ENCODE measurements around the gene LDLRAP1. TPM values are rescaled to one million over a fixed set of nuclear protein-coding genes. Genes with fewer than 3 reads are reported as not detected.

Gene LDLRAP1
- polyA plus RNA-seq, 1 donor from 2014 or later: 0.22 TPM

DNA sequence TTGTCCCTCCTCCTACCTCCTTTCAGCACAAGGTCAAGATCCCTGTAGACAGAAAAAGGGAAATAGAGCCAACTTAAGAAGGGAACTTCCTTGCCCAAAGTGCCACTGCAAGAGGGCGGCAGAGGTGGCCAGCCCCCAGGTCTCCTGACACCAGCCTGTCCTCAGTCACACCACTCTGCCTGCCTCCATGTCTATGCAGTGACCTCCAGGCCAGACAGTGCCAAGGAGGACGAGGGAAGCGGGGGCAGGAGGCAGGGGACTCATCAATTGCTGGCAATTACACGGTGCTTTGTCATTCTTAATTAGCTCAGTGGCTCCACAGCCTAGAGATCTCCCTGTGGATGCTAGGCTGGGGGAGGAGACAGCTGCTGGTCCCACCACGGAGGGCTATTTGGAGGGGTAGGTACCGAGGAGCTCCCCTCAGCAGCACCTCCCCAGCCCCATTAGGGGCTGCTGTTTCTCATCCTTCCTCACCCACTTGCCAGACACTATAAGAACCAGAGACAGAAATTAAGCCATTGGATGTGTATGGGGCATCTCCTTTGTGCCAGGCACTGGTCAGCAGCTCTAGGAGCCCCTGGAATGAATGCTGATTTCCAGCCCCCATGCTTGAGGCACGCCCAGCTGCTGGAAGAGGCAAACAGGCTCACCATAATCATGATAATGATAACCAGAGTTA, 6.1 kb upstream of the LDLRAP1 start:
- Histone ChIP-seq H3K4me2 (ENCODE audit: low read length) (no peak overlapping the region), H2AFZ (ENCODE audit: low read depth, low read length) (no peak overlapping the region), H3K27me3 (ENCODE audit: insufficient read depth, low read depth, low read length) (peaks cover 2% of the 10 kb centered on the region), H3K9me3 (ENCODE audit: low read length) (no peaks in the 10 kb centered on the region), H3K79me2 (replicated peaks; ENCODE audit: insufficient read depth, low read length) (no peaks in the 10 kb centered on the region), H3K36me3 (ENCODE audit: insufficient read depth, low read length) (no peaks in the 10 kb centered on the region), H3F3A (ENCODE audit: insufficient read depth, low read length, poor library complexity, severe bottlenecking) (no peaks in the 10 kb centered on the region), H3K4me3 (ENCODE audit: low read length) (no peak overlapping the region), H3K27ac (ENCODE audit: low read length) (no peak overlapping the region), H3K9ac (ENCODE audit: low read length) (no peak overlapping the region), H4K20me1 (ENCODE audit: insufficient read depth) (no peaks in the 10 kb centered on the region), H3K9me2 (ENCODE audit: insufficient read depth, low read length) (no peaks in the 10 kb centered on the region)
- no peak for TF ChIP-seq TAF1 (IDR thresholded peaks at IDR 0.05; ENCODE audit: low read depth)
- TF ChIP-seq EP300 (conservative IDR thresholded peaks at IDR 0.05; ENCODE audit: poor library complexity, severe bottlenecking): no peak
- no peak for TF ChIP-seq RAD21 (conservative IDR thresholded peaks at IDR 0.05)
- TF ChIP-seq, protein P1, sequence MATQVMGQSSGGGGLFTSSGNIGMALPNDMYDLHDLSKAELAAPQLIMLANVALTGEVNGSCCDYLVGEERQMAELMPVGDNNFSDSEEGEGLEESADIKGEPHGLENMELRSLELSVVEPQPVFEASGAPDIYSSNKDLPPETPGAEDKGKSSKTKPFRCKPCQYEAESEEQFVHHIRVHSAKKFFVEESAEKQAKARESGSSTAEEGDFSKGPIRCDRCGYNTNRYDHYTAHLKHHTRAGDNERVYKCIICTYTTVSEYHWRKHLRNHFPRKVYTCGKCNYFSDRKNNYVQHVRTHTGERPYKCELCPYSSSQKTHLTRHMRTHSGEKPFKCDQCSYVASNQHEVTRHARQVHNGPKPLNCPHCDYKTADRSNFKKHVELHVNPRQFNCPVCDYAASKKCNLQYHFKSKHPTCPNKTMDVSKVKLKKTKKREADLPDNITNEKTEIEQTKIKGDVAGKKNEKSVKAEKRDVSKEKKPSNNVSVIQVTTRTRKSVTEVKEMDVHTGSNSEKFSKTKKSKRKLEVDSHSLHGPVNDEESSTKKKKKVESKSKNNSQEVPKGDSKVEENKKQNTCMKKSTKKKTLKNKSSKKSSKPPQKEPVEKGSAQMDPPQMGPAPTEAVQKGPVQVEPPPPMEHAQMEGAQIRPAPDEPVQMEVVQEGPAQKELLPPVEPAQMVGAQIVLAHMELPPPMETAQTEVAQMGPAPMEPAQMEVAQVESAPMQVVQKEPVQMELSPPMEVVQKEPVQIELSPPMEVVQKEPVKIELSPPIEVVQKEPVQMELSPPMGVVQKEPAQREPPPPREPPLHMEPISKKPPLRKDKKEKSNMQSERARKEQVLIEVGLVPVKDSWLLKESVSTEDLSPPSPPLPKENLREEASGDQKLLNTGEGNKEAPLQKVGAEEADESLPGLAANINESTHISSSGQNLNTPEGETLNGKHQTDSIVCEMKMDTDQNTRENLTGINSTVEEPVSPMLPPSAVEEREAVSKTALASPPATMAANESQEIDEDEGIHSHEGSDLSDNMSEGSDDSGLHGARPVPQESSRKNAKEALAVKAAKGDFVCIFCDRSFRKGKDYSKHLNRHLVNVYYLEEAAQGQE (IDR thresholded peaks at IDR 0.05; ENCODE audit: borderline replicate concordance): no peak
- no peak for TF ChIP-seq POLR2AphosphoS5 (IDR thresholded peaks at IDR 0.05)
- TF ChIP-seq SMC3 (conservative IDR thresholded peaks at IDR 0.05; ENCODE audit: poor library complexity): no peak
- TF ChIP-seq MXI1 (conservative IDR thresholded peaks at IDR 0.05; ENCODE audit: poor library complexity, severe bottlenecking): no peak
- TF ChIP-seq, protein P2, sequence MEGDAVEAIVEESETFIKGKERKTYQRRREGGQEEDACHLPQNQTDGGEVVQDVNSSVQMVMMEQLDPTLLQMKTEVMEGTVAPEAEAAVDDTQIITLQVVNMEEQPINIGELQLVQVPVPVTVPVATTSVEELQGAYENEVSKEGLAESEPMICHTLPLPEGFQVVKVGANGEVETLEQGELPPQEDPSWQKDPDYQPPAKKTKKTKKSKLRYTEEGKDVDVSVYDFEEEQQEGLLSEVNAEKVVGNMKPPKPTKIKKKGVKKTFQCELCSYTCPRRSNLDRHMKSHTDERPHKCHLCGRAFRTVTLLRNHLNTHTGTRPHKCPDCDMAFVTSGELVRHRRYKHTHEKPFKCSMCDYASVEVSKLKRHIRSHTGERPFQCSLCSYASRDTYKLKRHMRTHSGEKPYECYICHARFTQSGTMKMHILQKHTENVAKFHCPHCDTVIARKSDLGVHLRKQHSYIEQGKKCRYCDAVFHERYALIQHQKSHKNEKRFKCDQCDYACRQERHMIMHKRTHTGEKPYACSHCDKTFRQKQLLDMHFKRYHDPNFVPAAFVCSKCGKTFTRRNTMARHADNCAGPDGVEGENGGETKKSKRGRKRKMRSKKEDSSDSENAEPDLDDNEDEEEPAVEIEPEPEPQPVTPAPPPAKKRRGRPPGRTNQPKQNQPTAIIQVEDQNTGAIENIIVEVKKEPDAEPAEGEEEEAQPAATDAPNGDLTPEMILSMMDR (IDR thresholded peaks at IDR 0.05; ENCODE audit: poor library complexity, severe bottlenecking): no peak
- no peak for TF ChIP-seq EZH2 (IDR thresholded peaks at IDR 0.05; ENCODE audit: borderline replicate concordance, insufficient read depth, low read length, poor library complexity, severe bottlenecking)

DNA sequence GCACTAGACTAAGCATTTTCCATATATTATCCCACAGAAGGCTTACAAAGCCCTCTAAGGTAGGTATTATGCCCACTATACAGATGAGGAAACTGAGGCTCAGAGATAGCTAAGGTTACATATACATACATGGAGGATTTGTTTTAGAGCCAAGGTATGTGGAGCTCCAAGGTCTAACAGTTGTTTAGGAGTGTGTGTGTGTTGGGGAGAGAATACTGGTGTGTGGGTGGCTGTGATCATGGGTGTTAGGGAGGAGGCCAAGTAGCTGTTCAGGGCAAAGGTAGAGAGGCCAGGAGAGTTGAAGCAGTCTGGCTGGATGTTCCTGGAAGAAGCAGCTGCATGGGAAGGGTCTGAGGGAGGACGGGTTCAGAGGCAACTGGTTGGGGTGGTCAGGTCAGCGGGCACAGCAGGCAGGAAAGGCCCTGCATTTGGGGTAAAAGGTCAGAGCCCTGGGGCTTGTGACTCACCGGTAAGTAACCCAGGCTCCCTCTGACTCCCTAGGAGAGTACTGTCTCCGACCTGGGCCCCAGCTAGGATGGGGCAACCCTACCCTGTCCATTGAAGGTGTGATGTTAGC, 5.1 kb upstream of the LDLRAP1 start:
- peaks cover 12% of the 10 kb centered on the region for H3K27me3 ChIP-seq (ENCODE audit: insufficient read depth, low read depth, low read length)
- H2AFZ ChIP-seq (ENCODE audit: low read depth, low read length): no peak overlapping the region
- no peaks in the 10 kb centered on the region for H3K36me3 ChIP-seq (ENCODE audit: insufficient read depth, low read length)
- TF ChIP-seq, protein P1 (IDR thresholded peaks at IDR 0.05; ENCODE audit: borderline replicate concordance): no peak
- TF ChIP-seq RAD21 (conservative IDR thresholded peaks at IDR 0.05) (no peak), EZH2 (IDR thresholded peaks at IDR 0.05; ENCODE audit: borderline replicate concordance, insufficient read depth, low read length, poor library complexity, severe bottlenecking) (no peak), TAF1 (IDR thresholded peaks at IDR 0.05; ENCODE audit: low read depth) (no peak), SMC3 (conservative IDR thresholded peaks at IDR 0.05; ENCODE audit: poor library complexity) (no peak), POLR2AphosphoS5 (IDR thresholded peaks at IDR 0.05) (no peak), MXI1 (conservative IDR thresholded peaks at IDR 0.05; ENCODE audit: poor library complexity, severe bottlenecking) (no peak), EP300 (conservative IDR thresholded peaks at IDR 0.05; ENCODE audit: poor library complexity, severe bottlenecking) (no peak)
- TF ChIP-seq, protein P2 (IDR thresholded peaks at IDR 0.05; ENCODE audit: poor library complexity, severe bottlenecking): no peak
- no peak overlapping the region for H3K9ac ChIP-seq (ENCODE audit: low read length)
- H3K4me2 ChIP-seq (ENCODE audit: low read length): no peak overlapping the region
- H3K9me3 ChIP-seq (ENCODE audit: low read length): no peaks in the 10 kb centered on the region
- no peaks in the 10 kb centered on the region for H3K9me2 ChIP-seq (ENCODE audit: insufficient read depth, low read length)
- H4K20me1 ChIP-seq (ENCODE audit: insufficient read depth): no peaks in the 10 kb centered on the region
- H3K27ac ChIP-seq (ENCODE audit: low read length): no peak overlapping the region
- no peaks in the 10 kb centered on the region for H3F3A ChIP-seq (ENCODE audit: insufficient read depth, low read length, poor library complexity, severe bottlenecking)
- no peak overlapping the region for H3K4me3 ChIP-seq (ENCODE audit: low read length)
- H3K79me2 ChIP-seq (replicated peaks; ENCODE audit: insufficient read depth, low read length): no peaks in the 10 kb centered on the region
